H9 (cell line): ENCODE measurements around the gene SNCA. TPM values are rescaled to one million over a fixed set of nuclear protein-coding genes. Genes with fewer than 3 reads are reported as not detected.

ENCODE experiments used
- DNase-seq: peaks from one replicate; pipeline ENCODE4 v3.0.0-alpha.2; 2017
- H2AFZ ChIP-seq: one replicate; pipeline ENCODE4 v1.6.1; 2013; ENCODE audit warnings: mild to moderate bottlenecking, low read length, control low read depth, moderate library complexity
- H2AK5ac ChIP-seq: 2 replicates; pipeline ENCODE4 v1.6.1; 2013; ENCODE audit warnings: low read length, control low read depth, mixed read lengths; ENCODE audit not compliant: insufficient read length
- H2BK120ac ChIP-seq: one replicate; pipeline ENCODE4 v1.6.1; 2013; ENCODE audit warnings: low read depth, mild to moderate bottlenecking, low read length, control low read depth, inconsistent platforms; ENCODE audit not compliant: poor library complexity, severe bottlenecking
- H2BK12ac ChIP-seq: 2 replicates; pipeline ENCODE4 v1.6.1; 2013; ENCODE audit warnings: low read length, control low read depth, mixed read lengths, low read depth; ENCODE audit not compliant: insufficient read length
- H2BK15ac ChIP-seq: 2 replicates; pipeline ENCODE4 v1.6.1; 2013; ENCODE audit warnings: low read depth, low read length, control low read depth
- H2BK20ac ChIP-seq: one replicate; pipeline ENCODE4 v1.6.1; 2013; ENCODE audit warnings: low read depth, mild to moderate bottlenecking, low read length, control low read depth, inconsistent platforms; ENCODE audit not compliant: poor library complexity, severe bottlenecking
- H2BK5ac ChIP-seq: 2 replicates; pipeline ENCODE4 v1.6.1; 2013; ENCODE audit warnings: low read length, control low read depth, mixed read lengths; ENCODE audit not compliant: insufficient read length
- H3K14ac ChIP-seq: 2 replicates; pipeline ENCODE4 v1.6.1; 2013; ENCODE audit warnings: low read length, control low read depth; ENCODE audit not compliant: insufficient read depth
- H3K18ac ChIP-seq: 2 replicates; pipeline ENCODE4 v1.6.1; 2013; ENCODE audit warnings: low read depth, mild to moderate bottlenecking, mixed read lengths, low read length, control low read depth; ENCODE audit not compliant: insufficient read length
- H3K23ac ChIP-seq: 2 replicates; pipeline ENCODE4 v1.6.1; 2013; ENCODE audit warnings: low read length, control low read depth, mixed read lengths, low read depth; ENCODE audit not compliant: insufficient read length
- H3K23me2 ChIP-seq: 2 replicates; pipeline ENCODE4 v1.6.1; 2013; ENCODE audit warnings: low read depth, mild to moderate bottlenecking, mixed read lengths, low read length, control low read depth; ENCODE audit not compliant: insufficient read length, poor library complexity, severe bottlenecking
- H3K27ac ChIP-seq: 2 replicates; pipeline ENCODE4 v1.5.1; 2013; ENCODE audit warnings: low read length, control low read depth, mixed read lengths, low read depth; ENCODE audit not compliant: insufficient read length
- H3K27me3 ChIP-seq: 2 replicates; pipeline ENCODE4 v1.6.1; 2013; ENCODE audit warnings: low read length, control low read depth, inconsistent platforms; ENCODE audit not compliant: insufficient read depth
- H3K4ac ChIP-seq: 2 replicates; pipeline ENCODE4 v1.6.1; 2013; ENCODE audit warnings: low read depth, mild to moderate bottlenecking, control low read depth, inconsistent platforms, low read length, moderate library complexity
- H3K4me1 ChIP-seq: 2 replicates; pipeline ENCODE4 v1.6.1; 2013; ENCODE audit warnings: low read length, control low read depth, inconsistent platforms; ENCODE audit not compliant: insufficient read depth
- H3K4me2 ChIP-seq: 2 replicates; pipeline ENCODE4 v1.6.1; 2013; ENCODE audit warnings: low read length, control low read depth, mixed read lengths; ENCODE audit not compliant: insufficient read length, insufficient read depth
- H3K56ac ChIP-seq: 2 replicates; pipeline ENCODE4 v1.6.1; 2013; ENCODE audit warnings: low read depth, mild to moderate bottlenecking, mixed read lengths, low read length, control low read depth; ENCODE audit not compliant: insufficient read length
- H3K79me1 ChIP-seq: 2 replicates; pipeline ENCODE4 v1.6.1; 2013; ENCODE audit warnings: low read depth, mild to moderate bottlenecking, moderate library complexity, low read length, control low read depth, inconsistent platforms; ENCODE audit not compliant: insufficient read depth, poor library complexity, severe bottlenecking
- H3K79me2 ChIP-seq: 2 replicates; pipeline ENCODE4 v1.6.1; 2013; ENCODE audit warnings: low read length, control low read depth, inconsistent platforms; ENCODE audit not compliant: insufficient read depth
- H3K9ac ChIP-seq: 2 replicates; pipeline ENCODE4 v1.6.1; 2013; ENCODE audit warnings: low read length, control low read depth, mixed read lengths; ENCODE audit not compliant: insufficient read length; ENCODE audit errors: extremely low read depth
- H3K9me3 ChIP-seq: one replicate; pipeline ENCODE4 v1.6.1; 2013; ENCODE audit warnings: low read depth, low read length, inconsistent platforms; ENCODE audit not compliant: control insufficient read depth
- H3T11ph ChIP-seq: one replicate; pipeline ENCODE4 v1.6.1; 2013; ENCODE audit warnings: mild to moderate bottlenecking, low read length, control low read depth, inconsistent platforms
- H4K20me1 ChIP-seq: one replicate; pipeline ENCODE4 v1.6.1; 2013; ENCODE audit not compliant: control insufficient read depth, insufficient read length, insufficient read depth
- H4K5ac ChIP-seq: 2 replicates; pipeline ENCODE4 v1.6.1; 2013; ENCODE audit warnings: low read depth, mild to moderate bottlenecking, mixed read lengths, low read length, control low read depth; ENCODE audit not compliant: insufficient read length
- H4K8ac ChIP-seq: replicated peaks from 2 replicates; pipeline ENCODE4 v1.6.1; 2013; ENCODE audit warnings: low read length, control low read depth, mixed read lengths, low read depth; ENCODE audit not compliant: insufficient read length
- H4K91ac ChIP-seq: 2 replicates; pipeline ENCODE4 v1.6.1; 2013; ENCODE audit warnings: low read depth, mild to moderate bottlenecking, moderate library complexity, mixed read lengths, low read length, control low read depth; ENCODE audit not compliant: insufficient read length
- H3K27ac Mint-ChIP-seq, 3 experiments: 2 replicates in 2 of 3; 3 replicates in 1 of 3; pipeline ENCODE4 v1.8.0; 2020 to 2021; ENCODE audit warnings: mixed read lengths in 3 of 3, mild to moderate bottlenecking in 1 of 3, moderate library complexity in 1 of 3
- H3K27me3 Mint-ChIP-seq: 2 replicates; pipeline ENCODE4 v1.8.0; 2021; ENCODE audit warnings: low read depth, mild to moderate bottlenecking, moderate library complexity, mixed read lengths
- H3K36me3 Mint-ChIP-seq, 3 experiments: 2 replicates in 2 of 3; 3 replicates in 1 of 3; pipeline ENCODE4 v1.8.0; 2020 to 2021; ENCODE audit warnings: low read depth in 3 of 3, mixed read lengths in 3 of 3; ENCODE audit not compliant: insufficient read depth in 1 of 3
- H3K4me1 Mint-ChIP-seq, 2 experiments: 2 replicates each; pipeline ENCODE4 v1.8.0; 2020; ENCODE audit warnings: mixed read lengths in 2 of 2
- H3K4me3 Mint-ChIP-seq, 2 experiments: 2 replicates in 1 of 2; 3 replicates in 1 of 2; pipeline ENCODE4 v1.8.0; 2020 to 2021; ENCODE audit warnings: mild to moderate bottlenecking in 2 of 2, mixed read lengths in 2 of 2, moderate library complexity in 1 of 2
- H3K9me3 Mint-ChIP-seq, 2 experiments: 2 replicates in 1 of 2; 3 replicates in 1 of 2; pipeline ENCODE4 v1.8.0; 2020; ENCODE audit warnings: mild to moderate bottlenecking in 2 of 2, mixed read lengths in 2 of 2, moderate library complexity in 1 of 2
- CTCF ChIP-seq: fragments of 200-600 bp; sonication (generic); conservative IDR thresholded peaks from 3 replicates; pipeline ENCODE4 v1.8.0; 2021; ENCODE audit warnings: antibody characterized with exemption, mild to moderate bottlenecking
- WGBS: extraction: QIAGEN DNeasy Blood & Tissue Kit; methylation state at CpG from one replicate; pipeline ENCODE4 v1.1.7; 2013; ENCODE audit warnings: missing lambda C conversion rate, low lambda C conversion rate, mixed read lengths; ENCODE audit not compliant: insufficient read length; ENCODE audit errors: extremely low coverage; 5-methylcytosine and 5-hydroxymethylcytosine counted together
- total RNA-seq: library from RNA; stranded (reverse); gene quantifications from 2 replicates; pipeline ENCODE4 v1.2.1, GENCODE V29; 2021

SNCA gene
- total RNA-seq, 1 experiment from 2014 or later = 8.5 TPM

GRCh38 chr4:89769856-89770255 lies 67.1 kb downstream of the SNCA start:
- Mint-ChIP-seq H3K27ac (no peak overlapping the region), H3K36me3 (no peaks in the 10 kb centered on the region; a peak in 1 of 7 replicates), H3K4me3 (no peak overlapping the region), H3K27me3 (no peaks in the 10 kb centered on the region), H3K9me3 (peaks cover 0 to 2% of the 10 kb centered on the region in 2 experiments; a peak in 1 of 5 replicates), H3K4me1 (no peaks in the 10 kb centered on the region)
- H3K23me2 ChIP-seq = no peaks in the 10 kb centered on the region
- no peaks in the 10 kb centered on the region for H4K20me1 ChIP-seq
- H4K91ac ChIP-seq = no peak overlapping the region
- no peaks in the 10 kb centered on the region for H3K4me1 ChIP-seq
- H3K23ac ChIP-seq = no peak overlapping the region
- no peak overlapping the region for H3K27ac ChIP-seq
- no peak overlapping the region for H3K4me2 ChIP-seq
- H4K5ac ChIP-seq = no peak overlapping the region
- no peak overlapping the region for H2AK5ac ChIP-seq
- H3K79me1 ChIP-seq = no peaks in the 10 kb centered on the region
- H3K9ac ChIP-seq = no peak overlapping the region
- no peak overlapping the region for H3K4ac ChIP-seq
- no peak overlapping the region for H4K8ac ChIP-seq
- H2BK120ac ChIP-seq = no peak overlapping the region
- H3K9me3 ChIP-seq = no peaks in the 10 kb centered on the region
- no peak for DNase-seq
- no peak overlapping the region for H3K56ac ChIP-seq
- no peaks in the 10 kb centered on the region for H3K27me3 ChIP-seq
- H2BK12ac ChIP-seq = no peak overlapping the region
- H3K14ac ChIP-seq = no peak overlapping the region
- H3K18ac ChIP-seq = no peak overlapping the region
- no peaks in the 10 kb centered on the region for H3K79me2 ChIP-seq
- H2BK20ac ChIP-seq = no peak overlapping the region
- no CpG with 5 or more reads among the region's 3 CpGs for WGBS
- no peak for TF ChIP-seq CTCF
- H2BK15ac ChIP-seq = no peak overlapping the region
- no peak overlapping the region for H2BK5ac ChIP-seq
- H3T11ph ChIP-seq = no peak overlapping the region
- no peak overlapping the region for H2AFZ ChIP-seq
